CD1c-positive myeloid dendritic cell (primary cell): ENCODE measurements around the gene SPATA25.
A peak's percentile ranks its signal among the peaks of the same experiment; 100 is the strongest.
"Not testable (repeated sequence)": the region's sequence is repeated elsewhere in the genome, so short reads cannot be mapped to it uniquely, and the experiment has no call there.

Experiments
- DNase-seq: peaks from one replicate; pipeline ENCODE4 v3.0.0-alpha.2; 2016; ENCODE audit errors: extremely low spot score

Gene SPATA25

DNA sequence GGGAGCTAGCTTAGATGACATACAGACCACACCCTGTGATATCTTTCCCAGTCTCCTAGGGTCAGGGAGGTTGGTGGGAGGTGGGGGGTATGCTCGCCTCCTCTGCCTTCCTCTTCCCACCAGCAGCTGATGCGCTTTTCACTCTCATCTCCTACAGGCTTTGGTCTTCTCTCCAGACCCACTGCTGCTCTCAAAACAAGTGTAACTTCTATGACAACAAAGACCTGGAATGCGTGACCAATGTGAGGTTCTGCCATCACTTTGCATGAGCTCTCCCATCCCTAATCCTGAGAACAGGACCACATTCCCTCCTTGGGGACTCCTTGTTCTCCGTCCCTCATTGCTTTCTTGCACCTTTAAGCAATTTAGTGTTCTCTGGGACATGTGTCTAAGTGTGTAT, 6.4 kb upstream of the SPATA25 start:
- no peak for DNase-seq

DNA sequence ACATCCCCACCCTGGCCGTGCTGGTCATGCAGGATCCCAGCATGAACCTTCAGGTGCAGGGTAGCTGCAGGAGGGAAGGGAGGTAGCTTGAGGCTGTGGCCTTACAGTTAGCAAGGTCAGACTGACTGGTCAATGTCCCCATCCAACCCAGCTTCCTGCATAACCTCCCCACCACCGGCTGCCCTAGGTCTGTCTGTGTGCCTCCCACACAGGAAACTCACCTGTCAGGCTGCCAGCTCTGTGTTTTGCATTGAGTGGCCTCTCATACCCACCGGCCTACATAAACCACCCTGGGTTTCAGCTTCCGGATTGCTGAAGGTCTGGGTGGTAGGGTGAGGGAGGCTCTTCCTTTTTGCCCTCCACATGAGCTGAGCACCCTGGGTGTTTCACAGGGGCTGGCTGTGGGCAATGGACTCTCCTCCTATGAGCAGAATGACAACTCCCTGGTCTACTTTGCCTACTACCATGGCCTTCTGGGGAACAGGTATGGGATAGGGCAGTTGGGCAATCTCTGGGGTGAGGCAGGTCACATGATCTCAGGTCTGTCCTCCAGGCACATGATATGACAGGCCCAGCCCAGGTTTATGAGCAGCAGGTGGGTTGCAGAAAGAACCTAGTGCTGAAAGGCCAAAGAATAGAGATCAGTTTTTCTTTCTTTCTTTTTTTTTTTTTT, 5.5 kb upstream of the SPATA25 start:
- no peak for DNase-seq

DNA sequence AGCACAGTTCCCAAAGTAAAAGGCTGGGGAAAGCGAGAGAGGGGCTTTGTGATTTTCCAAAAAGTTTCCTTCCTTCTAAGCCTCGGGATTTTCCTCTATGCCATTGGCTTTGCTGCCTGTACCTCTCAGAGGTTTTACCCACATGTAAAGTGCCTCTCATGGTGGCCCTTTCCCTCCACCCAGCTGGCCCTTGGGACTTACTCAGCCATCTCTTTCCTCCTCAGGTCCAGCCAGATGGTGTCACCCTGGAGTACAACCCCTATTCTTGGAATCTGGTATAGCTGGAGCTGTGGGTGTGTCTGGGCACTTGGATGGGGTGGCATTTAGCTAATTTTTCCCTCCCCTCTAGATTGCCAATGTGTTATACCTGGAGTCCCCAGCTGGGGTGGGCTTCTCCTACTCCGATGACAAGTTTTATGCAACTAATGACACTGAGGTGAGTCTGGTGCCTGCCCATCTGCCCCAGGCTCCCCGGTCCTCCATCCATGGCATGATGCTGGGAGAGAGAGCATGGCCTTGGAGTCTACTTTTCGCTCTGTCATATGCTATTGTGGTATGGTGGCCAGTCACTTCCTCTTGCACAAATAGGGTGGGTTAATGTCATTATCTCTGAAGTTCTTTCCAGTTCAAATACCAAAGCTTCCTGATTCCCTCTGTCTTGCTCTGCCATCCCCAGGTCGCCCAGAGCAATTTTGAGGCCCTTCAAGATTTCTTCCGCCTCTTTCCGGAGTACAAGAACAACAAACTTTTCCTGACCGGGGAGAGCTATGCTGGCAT, 4.8 kb upstream of the SPATA25 start:
- DNase-seq = peak; percentile 10

DNA sequence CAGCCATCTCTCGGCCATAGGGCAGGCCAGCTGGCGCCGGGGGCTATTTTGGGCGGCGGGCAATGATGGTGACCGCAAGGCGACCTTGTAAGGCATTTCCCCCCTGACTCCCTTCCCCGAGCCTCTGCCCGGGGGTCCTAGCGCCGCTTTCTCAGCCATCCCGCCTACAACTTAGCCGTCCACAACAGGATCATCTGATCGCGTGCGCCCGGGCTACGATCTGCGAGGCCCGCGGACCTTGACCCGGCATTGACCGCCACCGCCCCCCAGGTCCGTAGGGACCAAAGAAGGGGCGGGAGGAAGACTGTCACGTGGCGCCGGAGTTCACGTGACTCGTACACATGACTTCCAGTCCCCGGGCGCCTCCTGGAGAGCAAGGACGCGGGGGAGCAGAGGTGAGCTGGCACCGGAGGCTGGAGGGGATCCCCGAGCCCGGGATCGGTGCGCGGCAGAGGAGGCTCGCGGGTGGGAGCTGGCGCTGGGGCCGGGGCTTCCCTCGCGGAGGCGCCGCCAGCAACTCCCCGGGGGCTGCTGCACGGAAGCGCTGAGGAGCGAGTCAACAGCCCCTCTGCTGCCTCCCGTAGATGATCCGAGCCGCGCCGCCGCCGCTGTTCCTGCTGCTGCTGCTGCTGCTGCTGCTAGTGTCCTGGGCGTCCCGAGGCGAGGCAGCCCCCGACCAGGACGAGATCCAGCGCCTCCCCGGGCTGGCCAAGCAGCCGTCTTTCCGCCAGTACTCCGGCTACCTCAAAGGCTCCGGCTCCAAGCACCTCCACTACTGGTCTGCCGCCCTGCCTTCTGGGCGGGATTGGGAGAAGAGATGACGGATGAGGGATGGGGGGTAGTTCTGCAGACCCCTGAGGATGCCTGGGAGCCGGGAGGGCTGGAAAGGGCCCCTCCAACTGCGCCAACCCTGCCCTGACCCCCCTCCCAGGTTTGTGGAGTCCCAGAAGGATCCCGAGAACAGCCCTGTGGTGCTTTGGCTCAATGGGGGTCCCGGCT, 3.9 kb upstream of the SPATA25 start, which contains the start of the genes CTSA and NEURL2:
TSS of gene CTSA (plus strand) at position 351 of the 999 bp plus-strand sequence. CDS start at position 585, 234 bp downstream.
TSS of gene NEURL2 (minus strand) at position 224 of the 999 bp plus-strand sequence. CDS start at position 7, 217 bp downstream.
- DNase-seq = peak; percentile 89

DNA sequence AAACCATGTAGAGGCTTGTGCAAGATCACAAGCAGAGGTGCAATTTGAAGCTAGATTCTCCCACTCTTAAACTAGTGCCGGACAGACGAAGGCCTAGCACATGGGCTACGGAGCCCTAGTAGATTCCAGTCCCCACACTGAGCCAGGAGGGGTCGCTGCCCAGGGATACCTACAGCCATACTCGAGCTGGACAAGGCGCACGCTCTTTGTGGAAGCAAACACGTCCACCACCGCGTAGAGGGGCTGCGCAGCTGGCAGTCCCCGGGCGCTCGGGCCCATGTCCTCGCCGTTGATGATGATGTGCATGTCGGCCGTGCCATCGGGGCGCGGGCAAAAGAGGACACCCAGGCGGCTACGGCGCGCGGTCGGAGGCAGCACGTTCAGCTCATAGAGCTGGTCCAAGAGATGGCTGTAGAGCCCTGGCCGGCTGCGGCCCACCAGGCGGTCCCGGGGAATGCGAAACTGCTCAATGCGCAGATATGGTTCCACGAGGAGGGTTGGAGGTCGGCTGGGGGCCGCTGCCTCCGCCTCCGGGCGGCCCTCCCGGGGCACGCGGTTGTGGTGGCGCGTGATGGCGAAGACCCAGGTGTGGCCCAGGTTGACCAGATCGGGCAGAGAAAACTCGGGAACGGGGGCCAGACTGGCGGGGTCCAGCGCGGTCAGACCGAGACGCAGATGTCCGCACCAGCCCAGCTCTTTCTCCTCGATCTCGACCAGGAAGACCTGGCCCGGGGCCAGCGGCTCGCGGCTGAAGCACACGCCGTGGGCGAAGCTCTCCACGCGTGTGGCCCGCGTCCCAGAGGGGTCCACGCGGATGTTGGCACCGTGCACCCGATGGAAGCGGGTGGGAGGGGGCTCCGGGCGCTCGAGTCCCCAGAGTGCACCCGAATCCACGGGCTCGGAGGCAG, 2.9 kb upstream of the SPATA25 start:
- DNase-seq = peak; percentile 79

DNA sequence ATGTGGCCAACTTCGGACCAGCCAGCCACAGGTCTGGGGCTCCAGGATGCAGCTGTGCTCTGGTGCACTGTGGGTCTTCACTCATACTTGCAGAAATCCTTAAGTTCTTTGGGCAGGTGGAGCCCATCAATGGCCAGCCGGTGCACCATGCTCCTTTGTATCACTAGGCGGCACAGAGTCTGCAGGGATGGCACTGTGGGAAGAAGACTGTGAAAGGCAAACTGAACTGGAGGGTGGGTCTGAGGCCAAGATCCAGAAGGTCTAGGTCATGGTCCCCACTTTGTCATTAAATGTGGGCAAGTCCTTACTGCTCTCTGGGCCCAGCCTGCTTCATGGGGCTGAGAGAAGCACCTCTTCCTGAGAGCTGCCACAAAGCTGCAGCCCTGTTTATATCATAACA, 1.3 kb upstream of the SPATA25 start:
- no peak for DNase-seq

DNA sequence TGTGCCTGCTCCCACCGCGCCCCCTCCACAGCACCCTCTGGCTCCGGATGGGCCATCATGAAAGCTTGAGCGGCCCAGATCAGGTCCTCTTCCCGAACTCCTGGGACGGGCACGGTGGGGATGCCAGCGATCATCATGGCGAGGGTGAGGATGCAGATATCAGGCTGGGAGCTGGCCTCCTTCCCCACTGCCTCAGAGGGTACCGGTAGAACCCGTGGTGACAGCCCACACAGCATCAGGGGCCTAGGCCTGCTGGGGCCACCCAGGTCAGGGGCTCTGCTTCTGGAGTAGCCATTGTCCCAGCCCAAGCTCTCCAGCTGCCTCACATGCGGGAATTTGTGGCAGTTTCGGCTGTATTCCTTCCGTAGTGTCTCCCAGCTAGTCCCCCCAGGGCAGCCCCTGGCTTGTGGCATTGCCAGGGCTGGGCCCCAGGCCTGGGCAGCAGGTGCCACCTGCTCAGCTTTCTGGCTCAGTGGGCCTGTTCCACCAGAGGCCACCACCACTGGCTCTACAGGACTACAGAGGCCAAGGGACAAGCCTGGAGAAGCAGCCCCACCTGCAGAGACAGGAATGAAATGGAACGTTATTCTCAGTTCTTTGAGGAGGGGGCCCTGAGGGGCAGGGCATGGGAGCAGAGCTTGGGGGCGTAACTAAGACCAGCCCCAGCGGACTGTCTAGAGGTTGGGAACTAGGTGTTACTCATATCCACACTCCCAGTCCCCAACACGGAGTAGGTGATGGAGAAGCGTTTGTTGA, 654 bp downstream of the SPATA25 start:
- no peak for DNase-seq

DNA sequence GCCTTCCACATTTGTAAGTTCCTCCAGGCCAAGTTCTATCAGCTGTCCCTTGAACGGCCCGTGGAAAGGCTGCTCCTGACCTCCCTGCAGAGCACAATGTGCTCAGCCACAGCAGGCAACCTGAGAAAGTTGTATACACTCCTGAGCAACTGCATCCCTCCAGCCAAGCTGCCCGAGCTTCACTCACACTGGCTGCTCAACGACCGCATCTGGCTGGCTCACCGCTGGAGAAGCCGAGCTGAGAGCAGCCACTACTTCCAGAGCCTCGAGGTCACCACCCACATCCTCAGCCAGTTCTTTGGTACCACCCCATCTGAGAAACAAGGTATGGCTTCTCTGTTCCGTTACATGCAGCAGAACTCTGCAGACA, 4.3 kb downstream of the SPATA25 start:
- DNase-seq = no peak

DNA sequence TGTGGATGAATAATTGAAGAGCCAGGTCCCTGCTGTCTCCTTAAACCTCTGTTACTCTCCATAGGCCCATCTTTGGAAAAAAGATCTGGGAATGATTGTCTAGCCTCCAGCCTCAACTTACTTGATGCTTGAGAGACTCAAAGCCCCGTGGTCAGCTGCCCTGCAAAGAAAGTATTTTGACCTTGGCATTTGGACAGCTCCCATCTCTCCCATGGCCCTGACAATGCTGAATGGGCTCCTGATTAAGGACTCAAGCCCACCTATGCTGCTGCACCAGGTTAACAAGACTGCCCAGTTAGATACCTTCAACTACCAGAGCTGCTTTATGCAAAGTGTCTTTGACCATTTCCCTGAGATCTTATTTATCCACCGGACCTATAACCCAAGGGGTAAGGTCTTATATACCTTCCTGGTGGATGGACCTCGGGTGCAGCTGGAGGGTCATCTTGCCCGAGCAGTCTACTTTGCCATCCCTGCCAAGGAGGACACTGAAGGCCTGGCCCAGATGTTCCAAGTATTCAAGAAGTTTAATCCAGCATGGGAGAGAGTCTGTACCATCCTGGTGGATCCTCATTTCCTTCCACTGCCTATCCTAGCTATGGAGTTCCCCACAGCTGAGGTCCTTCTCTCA, 4.8 kb downstream of the SPATA25 start:
- DNase-seq = no peak

DNA sequence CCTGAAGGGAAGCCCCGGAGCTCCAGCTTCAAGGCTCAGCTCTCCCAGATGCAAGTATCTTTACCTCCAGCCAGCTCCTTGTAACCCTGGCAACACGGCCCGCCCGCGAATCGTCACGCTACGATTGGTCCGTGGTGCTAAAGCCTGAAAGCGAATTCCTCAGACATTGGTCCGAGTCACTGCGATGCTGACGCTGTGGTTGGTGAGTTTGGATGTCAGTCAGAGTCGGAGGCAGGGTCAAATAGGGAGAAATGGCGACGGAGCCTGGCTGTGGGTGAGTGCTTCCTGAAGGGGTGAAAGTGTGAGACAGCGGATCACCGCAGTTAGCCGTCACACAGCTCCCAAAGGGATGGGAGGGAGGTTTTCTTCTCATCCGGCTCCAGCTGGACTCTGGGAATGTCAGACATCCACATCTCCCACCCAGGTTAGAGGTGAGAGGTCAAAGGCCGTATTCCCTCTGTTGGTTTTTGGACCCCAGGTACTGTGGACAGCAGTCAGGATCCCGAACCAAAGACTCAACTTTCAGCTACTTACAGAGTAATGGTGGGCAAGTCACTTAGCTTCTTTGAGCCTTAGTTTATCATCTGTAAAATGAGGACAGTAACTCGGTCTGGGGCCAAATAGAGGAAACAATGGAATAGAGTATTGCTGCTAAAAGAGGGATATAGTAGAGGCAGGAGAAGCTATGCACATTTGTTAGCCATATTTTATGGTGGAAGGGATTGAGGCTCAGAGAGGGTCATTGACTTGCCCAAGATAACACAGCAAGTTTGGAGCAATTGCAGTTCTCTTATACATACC, 6.2 kb downstream of the SPATA25 start, which contains the start of gene ZSWIM1:
TSS of gene ZSWIM1 (plus strand) at position 240 of the 801 bp plus-strand sequence. CDS start 1,366 bp downstream, outside the sequence.
- peak; percentile 100 for DNase-seq

DNA sequence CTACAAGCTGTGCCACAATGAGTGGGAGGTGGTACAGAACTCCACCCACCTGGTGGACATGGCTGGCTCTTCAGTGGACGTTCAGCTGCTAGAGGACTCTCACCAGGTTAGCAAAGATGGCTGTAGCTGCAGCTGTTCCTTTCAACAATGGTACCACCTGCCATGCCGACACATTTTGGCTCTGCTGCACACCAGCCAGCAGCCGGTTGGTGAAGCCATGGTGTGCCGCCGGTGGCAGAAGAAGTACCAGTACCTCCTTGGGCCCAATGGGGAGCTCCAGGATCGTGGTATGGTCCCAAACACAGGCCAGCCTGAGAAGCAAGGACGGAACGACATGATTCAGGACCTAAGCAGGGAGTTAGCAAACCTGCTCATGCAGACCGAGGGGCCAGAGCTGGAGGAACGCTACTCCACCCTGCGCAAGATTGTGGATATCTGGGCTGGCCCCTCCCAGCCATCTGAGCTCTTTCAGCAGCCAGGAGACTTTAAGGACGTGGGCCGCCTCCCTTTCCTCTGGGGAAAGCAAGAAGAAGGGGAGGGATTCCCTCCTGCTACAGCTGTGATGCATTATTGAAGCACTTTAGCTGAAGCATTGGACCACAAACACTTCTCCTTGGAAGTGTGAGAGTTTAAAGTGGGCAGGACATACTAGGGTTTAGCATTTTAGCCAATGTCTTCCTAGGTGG, 9.2 kb downstream of the SPATA25 start:
- DNase-seq = no peak

DNA sequence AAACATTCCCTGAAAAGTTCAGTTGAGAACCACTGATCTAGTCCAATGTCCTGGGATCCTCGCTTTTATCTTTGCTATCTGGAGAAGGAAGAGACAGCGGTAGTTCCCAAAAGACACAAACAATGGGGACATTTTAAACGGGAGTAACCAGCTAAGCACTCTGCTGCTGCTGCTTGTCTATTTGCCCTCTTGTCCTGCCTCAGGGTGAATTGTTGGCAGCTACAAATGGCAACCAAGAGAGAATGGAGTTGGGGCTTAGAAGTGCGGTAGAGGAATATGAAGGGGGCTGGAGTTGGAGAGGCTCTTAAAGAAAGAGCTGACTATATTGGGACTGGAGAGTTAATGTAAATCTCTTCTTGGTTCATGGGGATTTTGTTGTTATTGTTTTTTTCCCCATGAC, 12.8 kb downstream of the SPATA25 start:
- no peak for DNase-seq

DNA sequence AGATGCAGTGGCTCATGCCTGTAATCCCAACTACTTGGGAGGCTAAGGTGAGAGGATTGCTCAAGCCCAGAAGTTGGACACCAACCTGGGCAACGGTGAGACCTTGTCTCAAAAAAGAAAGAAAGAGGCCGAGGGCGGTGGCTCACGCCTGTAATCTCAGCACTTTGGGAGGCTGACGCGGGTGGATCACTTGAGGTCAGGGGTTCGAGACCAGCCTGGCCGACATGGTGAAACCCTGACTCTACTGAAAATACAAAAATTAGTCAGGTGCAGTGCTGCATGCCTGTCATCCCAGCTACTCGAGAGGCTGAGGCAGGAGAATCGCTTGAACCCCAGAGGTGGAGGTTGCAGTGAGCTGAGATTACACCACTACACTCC, 13.3 kb downstream of the SPATA25 start:
- not testable (repeated sequence) for DNase-seq

DNA sequence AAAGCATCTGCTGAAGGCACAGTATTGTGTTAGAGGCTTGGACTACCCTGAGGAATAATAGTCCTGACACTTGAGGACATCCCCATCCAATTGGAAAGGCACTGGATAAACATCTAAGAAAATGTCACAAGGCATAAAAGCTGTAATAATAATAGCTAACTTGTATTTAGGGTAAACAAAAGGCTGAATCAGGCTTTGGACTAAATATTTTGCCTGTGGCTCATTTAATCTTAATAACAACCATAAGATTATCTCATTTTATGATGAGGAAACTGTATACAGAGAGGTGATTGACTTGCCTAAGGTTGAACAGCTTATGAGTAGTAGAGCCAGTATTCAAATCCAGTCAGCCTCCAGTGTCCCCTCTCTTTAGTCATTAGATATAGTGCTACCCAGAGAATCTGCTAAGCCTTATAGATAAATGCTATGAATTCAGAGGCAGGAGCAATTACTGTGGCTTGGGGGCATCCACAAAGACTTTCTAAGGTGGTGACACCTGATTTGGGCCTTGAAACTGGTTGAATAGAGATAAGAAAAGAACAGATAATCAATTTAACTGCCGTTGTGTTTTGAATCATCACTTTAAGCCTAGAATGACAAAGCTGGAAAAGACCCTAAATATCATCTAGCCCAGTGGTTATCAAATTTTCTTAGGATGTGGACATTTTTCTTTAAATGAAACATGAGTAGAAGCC, 13.9 kb downstream of the SPATA25 start:
- no peak for DNase-seq

DNA sequence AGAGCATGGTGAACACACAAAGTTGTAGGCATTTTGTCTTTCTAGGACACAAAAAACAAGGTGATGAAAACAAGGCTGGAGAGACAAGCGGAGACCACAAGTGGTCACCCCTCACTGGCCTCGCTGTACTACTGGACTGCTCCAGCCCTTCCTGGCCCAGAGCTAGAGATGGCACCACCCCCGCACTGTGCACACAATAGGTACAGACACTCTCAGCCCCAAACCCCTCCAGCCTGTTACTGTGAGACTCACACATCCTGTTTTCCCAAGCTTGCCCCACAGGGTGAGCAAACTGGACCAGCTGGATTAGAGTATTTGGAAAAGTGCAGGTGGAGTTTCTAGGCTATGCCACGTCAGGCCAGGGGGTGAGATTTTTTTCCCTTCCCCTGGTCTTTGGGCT, 14.8 kb downstream of the SPATA25 start:
- no peak for DNase-seq

DNA sequence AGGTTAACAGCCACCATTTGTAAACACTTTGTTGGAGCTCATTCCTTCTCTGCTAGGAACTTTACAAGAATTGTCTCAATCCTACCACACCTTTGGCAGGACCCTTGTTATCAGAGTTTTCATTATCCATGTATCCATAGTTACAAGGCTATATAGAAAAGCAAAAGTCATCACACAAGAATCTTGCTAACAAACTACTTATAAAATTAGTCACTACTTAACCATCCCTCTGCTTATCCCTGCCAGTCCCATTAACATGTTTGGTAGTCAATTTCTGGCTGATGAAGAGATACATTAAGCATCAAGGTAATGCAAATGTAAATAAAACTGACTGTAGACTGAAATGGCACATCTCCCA, 19.6 kb downstream of the SPATA25 start:
- DNase-seq = no peak

DNA sequence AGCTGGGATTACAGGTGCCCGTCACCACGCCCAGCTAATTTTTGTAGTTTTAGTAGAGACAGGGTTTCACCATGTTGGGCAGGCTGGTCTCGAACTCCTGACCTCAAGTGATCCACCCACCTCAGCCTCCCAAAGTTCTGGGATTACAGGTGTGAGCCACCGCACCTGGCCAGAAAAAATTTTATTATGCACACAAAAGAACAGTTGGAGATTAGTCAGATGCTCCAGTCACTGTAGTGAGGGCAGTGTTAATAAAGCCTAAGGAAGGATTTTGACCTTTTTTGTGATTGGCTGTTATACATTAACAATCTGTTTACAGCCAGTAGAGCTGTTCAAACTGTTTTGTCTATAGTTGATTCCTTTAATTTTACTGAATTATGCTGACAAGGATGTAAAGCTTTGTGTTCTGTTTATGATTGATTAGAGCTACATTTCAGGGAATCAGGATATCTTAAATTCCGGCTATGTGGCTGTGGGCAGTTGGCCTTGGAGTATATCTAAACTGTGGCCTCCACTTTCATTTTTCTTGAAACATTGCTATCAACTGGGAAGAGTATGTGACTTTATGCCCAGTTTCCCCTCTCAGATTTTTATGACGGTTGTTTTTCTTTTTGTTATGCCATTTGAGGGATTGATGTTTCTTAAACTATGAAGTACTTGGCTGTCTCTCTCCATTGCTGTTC, 20.1 kb downstream of the SPATA25 start:
- DNase-seq = no peak
